ENCODE measurements around the gene CHMP6.

The CHMP6 gene

GRCh38 chr17:81044428-81044763 lies 52.8 kb downstream of the CHMP6 start:
- TF ChIP-seq CTCF (IDR thresholded peaks at IDR 0.05; ENCODE audit: borderline replicate concordance, control extremely low read depth, extremely low read depth, insufficient read depth, missing control alignments), result no peak
- in situ Hi-C loops (cut with MboI; ENCODE audit: low sequenced_read_pairs, unreplicated experiment), result no loop called here
- DNase-seq (ENCODE audit: low spot score), result no peak

DNA sequence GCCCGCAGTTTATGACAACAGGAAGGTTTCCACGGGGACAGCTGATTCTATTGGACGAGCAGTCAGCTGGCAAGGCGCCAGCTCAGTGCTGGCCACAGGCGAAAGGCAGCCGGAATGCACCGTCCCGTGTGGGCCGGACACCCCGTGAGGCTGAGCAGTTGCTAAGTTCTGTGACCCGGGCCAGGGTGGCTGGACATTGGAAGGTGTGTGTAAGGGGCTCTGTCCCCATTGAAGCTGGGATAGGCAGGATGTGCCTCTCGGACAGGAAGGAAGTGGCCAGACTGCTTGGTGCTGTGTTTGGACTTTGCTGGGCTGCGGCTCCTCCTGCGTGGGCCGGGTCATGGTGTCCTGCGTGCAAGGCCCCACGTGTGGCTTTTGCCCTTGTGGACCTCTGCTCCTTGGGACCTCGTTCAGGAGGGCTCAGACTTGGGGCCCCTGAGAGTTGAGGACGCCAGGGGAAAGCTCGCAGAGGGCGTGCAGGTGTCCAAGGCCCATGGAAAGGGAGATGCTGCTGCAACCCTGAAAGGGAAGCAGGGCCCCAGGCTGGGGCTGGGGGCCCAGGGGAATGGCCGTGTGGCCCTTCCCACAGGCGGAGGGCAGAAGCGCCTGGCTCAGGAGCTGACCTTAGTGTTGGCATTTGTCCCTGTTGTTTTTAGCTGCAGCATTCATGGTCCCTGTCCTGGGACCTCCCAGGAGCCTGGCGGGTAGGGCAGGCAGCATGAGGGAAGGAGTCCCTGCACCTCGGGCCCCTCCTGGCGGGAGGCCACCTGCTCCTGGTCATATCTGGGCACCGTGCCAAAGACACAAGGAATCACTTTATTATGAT lies 53.3 kb downstream of the CHMP6 start:
- in situ Hi-C loops (cut with MboI; ENCODE audit: low sequenced_read_pairs, unreplicated experiment), result no loop called here
- DNase-seq (ENCODE audit: low spot score), result no peak
- TF ChIP-seq CTCF (IDR thresholded peaks at IDR 0.05; ENCODE audit: borderline replicate concordance, control extremely low read depth, extremely low read depth, insufficient read depth, missing control alignments), result no peak

GRCh38 chr17:81045590-81046095 lies 54.0 kb downstream of the CHMP6 start:
- no peak for DNase-seq (ENCODE audit: low spot score)
- in situ Hi-C loops (cut with MboI; ENCODE audit: low sequenced_read_pairs, unreplicated experiment), result no loop called here
- TF ChIP-seq CTCF (IDR thresholded peaks at IDR 0.05; ENCODE audit: borderline replicate concordance, control extremely low read depth, extremely low read depth, insufficient read depth, missing control alignments), result no peak

DNA sequence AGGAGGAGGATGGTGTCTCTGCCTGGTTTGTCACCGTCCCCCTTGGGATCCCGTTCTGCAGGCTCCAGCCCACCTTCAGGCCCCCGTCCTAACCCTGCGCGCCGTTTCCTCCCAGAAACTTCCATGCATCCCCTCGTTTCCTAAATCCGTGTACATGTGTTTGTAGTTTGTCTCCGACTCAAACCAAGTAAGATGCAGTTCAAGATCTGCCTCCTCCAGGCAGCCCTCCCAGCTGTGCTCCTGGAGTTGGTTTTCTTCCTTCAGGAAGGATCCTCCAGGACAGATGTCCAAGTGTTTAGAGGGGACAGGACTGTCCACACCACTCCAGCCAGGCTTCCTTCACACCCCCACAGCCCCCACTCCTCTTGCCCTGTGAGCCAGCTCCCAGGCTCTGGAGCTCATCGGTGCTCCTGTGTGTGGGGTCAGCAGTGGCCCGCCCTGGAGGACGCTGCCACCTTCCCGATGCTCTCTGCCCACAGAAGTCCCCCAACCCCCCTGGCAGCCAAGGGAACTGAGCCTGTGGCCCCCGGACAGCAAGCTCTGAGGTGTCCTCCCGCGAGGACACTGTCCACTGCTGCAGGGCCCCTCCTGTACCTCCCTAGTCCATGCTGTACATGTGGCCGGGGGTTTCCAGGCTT lies 54.6 kb downstream of the CHMP6 start:
- DNase-seq (ENCODE audit: low spot score), result no peak
- no peak for TF ChIP-seq CTCF (IDR thresholded peaks at IDR 0.05; ENCODE audit: borderline replicate concordance, control extremely low read depth, extremely low read depth, insufficient read depth, missing control alignments)
- in situ Hi-C loops (cut with MboI; ENCODE audit: low sequenced_read_pairs, unreplicated experiment), result no loop called here

- in situ Hi-C loops (cut with MboI; ENCODE audit: low sequenced_read_pairs, unreplicated experiment), result no loop called here
- TF ChIP-seq CTCF (IDR thresholded peaks at IDR 0.05; ENCODE audit: borderline replicate concordance, control extremely low read depth, extremely low read depth, insufficient read depth, missing control alignments), result no peak
- DNase-seq (ENCODE audit: low spot score), result no peak
Observed at GRCh38 chr17:81046770-81047359, 55.2 kb downstream of the CHMP6 start.

DNA sequence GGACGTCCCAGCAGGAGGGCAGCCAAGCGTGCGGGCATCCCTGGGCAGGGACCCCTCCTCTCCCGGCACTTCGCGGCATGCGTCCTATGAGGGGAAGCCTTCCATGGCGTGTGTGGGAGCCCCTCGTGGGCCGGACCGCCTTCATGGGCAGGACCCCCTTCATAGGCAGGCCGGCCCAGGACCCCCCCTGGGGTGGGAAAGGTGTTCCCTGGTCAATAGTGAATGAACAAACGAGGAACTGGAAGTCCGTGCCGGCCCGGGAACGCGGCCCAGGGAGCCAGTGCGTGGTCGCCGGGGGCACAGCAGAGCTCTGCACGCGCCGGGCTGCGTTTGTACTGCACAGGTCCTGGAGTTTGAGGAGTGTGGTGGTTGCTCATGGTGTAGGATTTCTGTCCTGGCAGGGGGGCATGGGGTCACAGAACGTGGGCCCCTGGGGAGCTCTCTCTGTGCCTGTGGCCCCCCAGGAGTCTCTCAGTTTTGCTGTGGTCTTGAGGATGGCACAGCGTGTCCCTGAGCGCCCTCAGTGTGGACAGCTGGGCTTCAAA lies 57.3 kb downstream of the CHMP6 start:
- no peak for TF ChIP-seq CTCF (IDR thresholded peaks at IDR 0.05; ENCODE audit: borderline replicate concordance, control extremely low read depth, extremely low read depth, insufficient read depth, missing control alignments)
- no peak for DNase-seq (ENCODE audit: low spot score)
- in situ Hi-C loops (cut with MboI; ENCODE audit: low sequenced_read_pairs, unreplicated experiment), result no loop called here

Measured in GM13976 (cell line).